HG03575 (cell line): ENCODE results near the gene ALK.

Experiments
- ATAC-seq: cut with Tn5 transposase; IDR thresholded peaks from one replicate; pipeline ENCODE4 v1.9.1; 2021; ENCODE audit not compliant: unreplicated experiment, insufficient number of reproducible peaks, low FRiP score; ENCODE audit errors: extremely low read depth

ALK gene

GRCh38 chr2:29310650-29311348 lies 610.6 kb downstream of the ALK start:
- no peak for ATAC-seq

GRCh38 chr2:29309090-29310029 lies 612.0 kb downstream of the ALK start:
- no peak for ATAC-seq

GRCh38 chr2:29308366-29308765 lies 613.0 kb downstream of the ALK start:
- no peak for ATAC-seq

- no peak for ATAC-seq
These were observed 613.9 kb downstream of the ALK start for GRCh38 chr2:29307519-29307918.

- ATAC-seq = no peak
These were observed 615.6 kb downstream of the ALK start for GRCh38 chr2:29305762-29306161.

- ATAC-seq = no peak
These were observed 616.9 kb downstream of the ALK start for GRCh38 chr2:29304399-29305060.

GRCh38 chr2:29296585-29296984 lies 624.8 kb downstream of the ALK start:
- no peak for ATAC-seq

GRCh38 chr2:29295845-29296244 lies 625.5 kb downstream of the ALK start:
- ATAC-seq = no peak

GRCh38 chr2:29293830-29294438 lies 627.5 kb downstream of the ALK start:
- no peak for ATAC-seq

- ATAC-seq = no peak
These were observed 630.9 kb downstream of the ALK start for GRCh38 chr2:29290293-29291047.

GRCh38 chr2:29284671-29285070 lies 636.7 kb downstream of the ALK start:
- no peak for ATAC-seq

GRCh38 chr2:29281916-29282247 lies 639.5 kb downstream of the ALK start:
- ATAC-seq = no peak

GRCh38 chr2:29281086-29281915 lies 640.1 kb downstream of the ALK start:
- ATAC-seq = no peak

- no peak for ATAC-seq
These were observed 642.4 kb downstream of the ALK start for GRCh38 chr2:29278966-29279365.

GRCh38 chr2:29276151-29276550 lies 645.2 kb downstream of the ALK start:
- no peak for ATAC-seq

GRCh38 chr2:29275186-29275585 lies 646.2 kb downstream of the ALK start:
- no peak for ATAC-seq

GRCh38 chr2:29273685-29274611 lies 647.4 kb downstream of the ALK start:
- no peak for ATAC-seq
